HG03039 (cell line): ENCODE data around the gene STIM2.

Experiments
- ATAC-seq: cut with Tn5 transposase; IDR thresholded peaks from one replicate; pipeline ENCODE4 v1.9.1; 2021; ENCODE audit warnings: mild to moderate bottlenecking, moderate library complexity; ENCODE audit not compliant: unreplicated experiment

Gene STIM2

GRCh38 chr4:26896636-26897035 lies 36.0 kb downstream of the STIM2 start:
- no peak for ATAC-seq

- no peak for ATAC-seq
Measured at GRCh38 chr4:26899991-26900390, 39.4 kb downstream of the STIM2 start.

GRCh38 chr4:26900765-26901164 lies 40.1 kb downstream of the STIM2 start:
- no peak for ATAC-seq

GRCh38 chr4:26905172-26905571 lies 44.5 kb downstream of the STIM2 start:
- no peak for ATAC-seq

GRCh38 chr4:26907731-26908599 lies 47.3 kb downstream of the STIM2 start:
- no peak for ATAC-seq

- ATAC-seq: no peak
Measured at GRCh38 chr4:26909369-26909768, 48.7 kb downstream of the STIM2 start.

- no peak for ATAC-seq
Measured at GRCh38 chr4:26911254-26911653, 50.6 kb downstream of the STIM2 start.

- ATAC-seq: no peak
Measured at GRCh38 chr4:26912069-26912468, 51.4 kb downstream of the STIM2 start.

GRCh38 chr4:26912810-26913209 lies 52.2 kb downstream of the STIM2 start:
- ATAC-seq: peak; percentile 53

- ATAC-seq: no peak
Measured at GRCh38 chr4:26916195-26916594, 55.6 kb downstream of the STIM2 start.

- no peak for ATAC-seq
Measured at GRCh38 chr4:26930964-26931363, 70.3 kb downstream of the STIM2 start.

- no peak for ATAC-seq
Measured at GRCh38 chr4:26931451-26931850, 70.8 kb downstream of the STIM2 start.

- ATAC-seq: no peak
Measured at GRCh38 chr4:26931966-26932365, 71.3 kb downstream of the STIM2 start.

- ATAC-seq: no peak
Measured at GRCh38 chr4:26935397-26935796, 74.8 kb downstream of the STIM2 start.

GRCh38 chr4:26936284-26937065 lies 75.8 kb downstream of the STIM2 start:
- no peak for ATAC-seq

- ATAC-seq: peak; percentile 77
Measured at GRCh38 chr4:26937139-26937538, 76.5 kb downstream of the STIM2 start.

- no peak for ATAC-seq
Measured at GRCh38 chr4:26937567-26937966, 76.9 kb downstream of the STIM2 start.

GRCh38 chr4:26938516-26938915 lies 77.9 kb downstream of the STIM2 start:
- no peak for ATAC-seq

- no peak for ATAC-seq
Measured at GRCh38 chr4:26941951-26942350, 81.3 kb downstream of the STIM2 start.

GRCh38 chr4:26942871-26943270 lies 82.2 kb downstream of the STIM2 start:
- no peak for ATAC-seq

- no peak for ATAC-seq
Measured at GRCh38 chr4:26943391-26943790, 82.8 kb downstream of the STIM2 start.

GRCh38 chr4:26945794-26946193 lies 85.2 kb downstream of the STIM2 start:
- no peak for ATAC-seq
